Measurements from ENCODE around the gene MED16.

Gene MED16

DNA sequence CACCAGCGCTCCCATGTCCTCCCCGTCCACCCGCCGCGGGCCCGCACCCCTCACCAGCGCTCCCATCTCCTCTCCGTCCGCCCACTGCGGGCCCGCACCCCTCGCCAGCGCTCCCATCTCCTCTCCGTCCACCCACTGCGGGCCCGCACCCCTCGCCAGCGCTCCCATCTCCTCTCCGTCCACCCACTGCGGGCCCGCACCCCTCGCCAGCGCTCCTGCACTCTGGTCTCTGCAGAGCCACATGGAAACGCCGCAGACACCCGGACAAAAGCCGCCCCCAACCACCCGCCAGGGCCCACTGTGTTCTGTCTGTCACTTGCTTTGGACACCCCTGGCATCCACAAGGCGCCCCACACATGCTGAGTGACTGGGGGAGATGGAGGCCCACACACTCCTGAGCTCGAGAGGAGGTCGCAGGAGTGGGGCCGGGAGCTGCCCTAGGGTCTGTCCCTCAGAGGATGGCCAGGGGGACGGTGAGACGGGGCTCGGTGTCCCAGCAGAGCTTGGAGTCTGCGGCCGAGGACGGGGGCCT lies 26.2 kb downstream of the MED16 start:
- Histone ChIP-seq H3K4me3 (ENCODE audit: insufficient read depth, low read length, poor library complexity, severe bottlenecking) (no peak overlapping the region), H3K9ac (ENCODE audit: low read length) (no peak overlapping the region), H3K9me3 (ENCODE audit: insufficient read depth, low read length) (no peaks in the 10 kb centered on the region), H3F3A (ENCODE audit: insufficient read depth) (no peaks in the 10 kb centered on the region), H3K36me3 (ENCODE audit: low read length) (no peaks in the 10 kb centered on the region), H3K4me2 (ENCODE audit: low read depth, low read length, poor library complexity, severe bottlenecking) (no peak overlapping the region), H4K20me1 (ENCODE audit: low read depth, low read length) (no peaks in the 10 kb centered on the region), H3K9me2 (replicated peaks; ENCODE audit: insufficient read depth, low read length) (no peaks in the 10 kb centered on the region), H2AFZ (ENCODE audit: low read depth, low read length, severe bottlenecking) (no peak overlapping the region), H3K27ac (ENCODE audit: low read depth, low read length) (no peak overlapping the region), H3K27me3 (ENCODE audit: low read length) (no peaks in the 10 kb centered on the region), H3K79me2 (ENCODE audit: insufficient read depth, low read length) (no peaks in the 10 kb centered on the region)
- TF ChIP-seq, protein P1, sequence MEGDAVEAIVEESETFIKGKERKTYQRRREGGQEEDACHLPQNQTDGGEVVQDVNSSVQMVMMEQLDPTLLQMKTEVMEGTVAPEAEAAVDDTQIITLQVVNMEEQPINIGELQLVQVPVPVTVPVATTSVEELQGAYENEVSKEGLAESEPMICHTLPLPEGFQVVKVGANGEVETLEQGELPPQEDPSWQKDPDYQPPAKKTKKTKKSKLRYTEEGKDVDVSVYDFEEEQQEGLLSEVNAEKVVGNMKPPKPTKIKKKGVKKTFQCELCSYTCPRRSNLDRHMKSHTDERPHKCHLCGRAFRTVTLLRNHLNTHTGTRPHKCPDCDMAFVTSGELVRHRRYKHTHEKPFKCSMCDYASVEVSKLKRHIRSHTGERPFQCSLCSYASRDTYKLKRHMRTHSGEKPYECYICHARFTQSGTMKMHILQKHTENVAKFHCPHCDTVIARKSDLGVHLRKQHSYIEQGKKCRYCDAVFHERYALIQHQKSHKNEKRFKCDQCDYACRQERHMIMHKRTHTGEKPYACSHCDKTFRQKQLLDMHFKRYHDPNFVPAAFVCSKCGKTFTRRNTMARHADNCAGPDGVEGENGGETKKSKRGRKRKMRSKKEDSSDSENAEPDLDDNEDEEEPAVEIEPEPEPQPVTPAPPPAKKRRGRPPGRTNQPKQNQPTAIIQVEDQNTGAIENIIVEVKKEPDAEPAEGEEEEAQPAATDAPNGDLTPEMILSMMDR (IDR thresholded peaks at IDR 0.05; ENCODE audit: insufficient read depth, low read length, poor library complexity, severe bottlenecking) = no peak
- TF ChIP-seq EZH2phosphoT487 (conservative IDR thresholded peaks at IDR 0.05; ENCODE audit: low read length) = no peak

DNA sequence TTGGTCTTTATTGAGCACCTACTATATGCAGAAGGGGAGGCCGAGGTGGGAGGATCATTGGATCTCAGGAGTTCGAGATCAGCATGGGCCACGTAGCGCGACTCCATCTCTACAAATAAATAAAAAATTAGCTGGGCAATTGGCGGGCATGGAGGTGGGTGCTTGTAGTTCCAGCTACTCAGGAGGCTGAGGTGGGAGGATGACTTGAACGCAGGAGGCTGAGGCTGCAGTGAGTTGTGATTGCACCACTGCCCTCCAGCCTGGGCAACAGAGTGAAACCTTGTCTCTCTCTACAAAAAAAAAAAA lies 29.7 kb downstream of the MED16 start:
- Histone ChIP-seq H3K9me3 (ENCODE audit: insufficient read depth, low read length) (no peaks in the 10 kb centered on the region), H4K20me1 (ENCODE audit: low read depth, low read length) (no peaks in the 10 kb centered on the region), H2AFZ (ENCODE audit: low read depth, low read length, severe bottlenecking) (no peak overlapping the region), H3K79me2 (ENCODE audit: insufficient read depth, low read length) (no peaks in the 10 kb centered on the region), H3K9me2 (replicated peaks; ENCODE audit: insufficient read depth, low read length) (no peaks in the 10 kb centered on the region), H3K36me3 (ENCODE audit: low read length) (no peaks in the 10 kb centered on the region), H3K4me3 (ENCODE audit: insufficient read depth, low read length, poor library complexity, severe bottlenecking) (no peak overlapping the region), H3K9ac (ENCODE audit: low read length) (no peak overlapping the region), H3F3A (ENCODE audit: insufficient read depth) (no peaks in the 10 kb centered on the region), H3K27me3 (ENCODE audit: low read length) (no peaks in the 10 kb centered on the region), H3K27ac (ENCODE audit: low read depth, low read length) (no peak overlapping the region), H3K4me2 (ENCODE audit: low read depth, low read length, poor library complexity, severe bottlenecking) (peak overlapping the region; percentile 41)
- no peak for TF ChIP-seq EZH2phosphoT487 (conservative IDR thresholded peaks at IDR 0.05; ENCODE audit: low read length)
- TF ChIP-seq, protein P1 (IDR thresholded peaks at IDR 0.05; ENCODE audit: insufficient read depth, low read length, poor library complexity, severe bottlenecking) = no peak

DNA sequence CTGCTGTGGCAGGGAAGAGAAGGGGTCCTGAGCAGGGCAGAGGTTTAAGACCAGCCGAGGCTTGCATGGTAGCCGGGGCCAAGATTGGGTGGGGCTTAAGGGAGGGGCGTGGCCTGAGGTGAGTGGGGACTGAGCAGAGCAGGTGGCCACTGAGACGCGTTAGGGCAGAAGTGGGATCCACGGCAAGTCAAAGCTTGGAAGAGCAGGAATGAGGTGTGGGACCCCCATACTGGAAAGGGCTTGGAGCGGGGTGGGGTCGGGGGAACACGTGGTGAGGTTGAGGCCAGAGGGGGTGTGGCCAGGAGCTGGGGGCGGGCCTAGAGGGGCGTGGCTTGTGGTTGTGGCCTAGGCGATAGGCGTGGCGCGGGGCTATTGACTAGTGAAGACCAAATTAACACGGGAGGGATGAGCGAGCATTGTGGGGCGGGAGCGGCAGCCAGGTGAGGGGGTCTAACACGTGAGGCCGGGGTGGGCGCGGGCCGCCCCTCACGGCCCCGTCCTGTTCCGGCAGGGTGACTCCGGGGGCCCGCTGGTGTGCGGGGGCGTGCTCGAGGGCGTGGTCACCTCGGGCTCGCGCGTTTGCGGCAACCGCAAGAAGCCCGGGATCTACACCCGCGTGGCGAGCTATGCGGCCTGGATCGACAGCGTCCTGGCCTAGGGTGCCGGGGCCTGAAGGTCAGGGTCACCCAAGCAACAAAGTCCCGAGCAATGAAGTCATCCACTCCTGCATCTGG lies 30.2 kb downstream of the MED16 start:
- no peaks in the 10 kb centered on the region for H3F3A ChIP-seq (ENCODE audit: insufficient read depth)
- no peak overlapping the region for H3K9ac ChIP-seq (ENCODE audit: low read length)
- H3K9me2 ChIP-seq (replicated peaks; ENCODE audit: insufficient read depth, low read length) = no peaks in the 10 kb centered on the region
- peak overlapping the region; percentile 9 for H3K4me2 ChIP-seq (ENCODE audit: low read depth, low read length, poor library complexity, severe bottlenecking)
- no peaks in the 10 kb centered on the region for H3K9me3 ChIP-seq (ENCODE audit: insufficient read depth, low read length)
- H3K27me3 ChIP-seq (ENCODE audit: low read length) = no peaks in the 10 kb centered on the region
- no peaks in the 10 kb centered on the region for H3K36me3 ChIP-seq (ENCODE audit: low read length)
- H3K79me2 ChIP-seq (ENCODE audit: insufficient read depth, low read length) = no peaks in the 10 kb centered on the region
- no peak overlapping the region for H2AFZ ChIP-seq (ENCODE audit: low read depth, low read length, severe bottlenecking)
- no peak overlapping the region for H3K4me3 ChIP-seq (ENCODE audit: insufficient read depth, low read length, poor library complexity, severe bottlenecking)
- no peak for TF ChIP-seq EZH2phosphoT487 (conservative IDR thresholded peaks at IDR 0.05; ENCODE audit: low read length)
- TF ChIP-seq, protein P1 (IDR thresholded peaks at IDR 0.05; ENCODE audit: insufficient read depth, low read length, poor library complexity, severe bottlenecking) = no peak
- H3K27ac ChIP-seq (ENCODE audit: low read depth, low read length) = no peak overlapping the region
- H4K20me1 ChIP-seq (ENCODE audit: low read depth, low read length) = no peaks in the 10 kb centered on the region
